NB4 (cell line): Measurements from ENCODE around the gene PSKH1.

ENCODE experiments used
- DNase-seq: peaks from one replicate; pipeline ENCODE4 v3.0.0; 2010; ENCODE audit warnings: low read depth
- H3K4me3 ChIP-seq: one replicate; pipeline ENCODE4 v1.5.1; 2011; ENCODE audit warnings: mild to moderate bottlenecking, low read depth, low read length, moderate library complexity
- CTCF ChIP-seq: IDR thresholded peaks from one replicate; pipeline ENCODE4 v1.5.1; 2012; ENCODE audit warnings: low read depth, low read length
- MAX ChIP-seq: IDR thresholded peaks from 2 replicates; pipeline ENCODE4 v1.6.1; 2011; ENCODE audit warnings: low read depth, low read length
- MYC ChIP-seq: IDR thresholded peaks from 2 replicates; pipeline ENCODE4 v1.6.1; 2011; ENCODE audit warnings: low read depth, low read length
- POLR2A ChIP-seq: IDR thresholded peaks from 2 replicates; pipeline ENCODE4 v1.6.1; 2011; ENCODE audit warnings: mild to moderate bottlenecking; ENCODE audit not compliant: insufficient read length; ENCODE audit errors: extremely low read depth

PSKH1 gene

GRCh38 chr16:67962135-67962534, 69.1 kb downstream of the PSKH1 start:
- TF ChIP-seq CTCF (no peak), MYC (no peak), MAX (no peak), POLR2A (no peak)
- H3K4me3 ChIP-seq, result no peak overlapping the region
- DNase-seq, result no peak

GRCh38 chr16:67963292-67963661, 70.2 kb downstream of the PSKH1 start:
- DNase-seq, result no peak
- TF ChIP-seq MYC (no peak), POLR2A (no peak), CTCF (no peak), MAX (no peak)
- H3K4me3 ChIP-seq, result no peak overlapping the region

- TF ChIP-seq CTCF, result no peak
- no peak overlapping the region for H3K4me3 ChIP-seq
- DNase-seq, result no peak
These were observed 70.7 kb downstream of the PSKH1 start for GRCh38 chr16:67963662-67964321.

GRCh38 chr16:67964477-67965131, 71.5 kb downstream of the PSKH1 start:
- DNase-seq, result no peak
- no peak overlapping the region for H3K4me3 ChIP-seq
- TF ChIP-seq MYC, result no peak
- TF ChIP-seq CTCF, result no peak

GRCh38 chr16:67965668-67966548, 72.9 kb downstream of the PSKH1 start:
- TF ChIP-seq CTCF (no peak), POLR2A (no peak), MYC (no peak), MAX (no peak)
- H3K4me3 ChIP-seq, result no peak overlapping the region
- DNase-seq, result no peak
